DMS153 treated with DMSO at 0.1 percent for 48 hours (cell line): ENCODE measurements around the gene FOXQ1.
"Not testable (repeated sequence)": the region's sequence is repeated elsewhere in the genome, so short reads cannot be mapped to it uniquely, and the experiment has no call there.

Experiments
- DNase-seq: peaks from one replicate; lab custom pipeline; 2025; ENCODE audit not compliant: unreplicated experiment; lab: John Stamatoyannopoulos, UW

The FOXQ1 gene

GRCh38 chr6:1321738-1322137 is 9.8 kb downstream of the FOXQ1 start:
- no peak for DNase-seq

GRCh38 chr6:1322156-1322555 is 10.3 kb downstream of the FOXQ1 start:
- DNase-seq: no peak

- no peak for DNase-seq
Observed at GRCh38 chr6:1322696-1323219, 10.9 kb downstream of the FOXQ1 start.

- no peak for DNase-seq
Observed at GRCh38 chr6:1324936-1325335, 13.0 kb downstream of the FOXQ1 start.

GRCh38 chr6:1325461-1326309 is 13.8 kb downstream of the FOXQ1 start:
- no peak for DNase-seq

- DNase-seq: no peak
Observed at GRCh38 chr6:1326535-1327121, 14.7 kb downstream of the FOXQ1 start.

- no peak for DNase-seq
Observed at GRCh38 chr6:1327630-1328029, 15.7 kb downstream of the FOXQ1 start.

GRCh38 chr6:1328129-1328800 is 16.4 kb downstream of the FOXQ1 start:
- no peak for DNase-seq

- DNase-seq: no peak
Observed at GRCh38 chr6:1329708-1330107, 17.8 kb downstream of the FOXQ1 start.

GRCh38 chr6:1334684-1335083 is 22.8 kb downstream of the FOXQ1 start:
- no peak for DNase-seq

- no peak for DNase-seq
Observed at GRCh38 chr6:1335367-1336037, 23.6 kb downstream of the FOXQ1 start.

- DNase-seq: no peak
Observed at GRCh38 chr6:1336246-1336843, 24.4 kb downstream of the FOXQ1 start.

- no peak for DNase-seq
Observed at GRCh38 chr6:1337791-1338190, 25.9 kb downstream of the FOXQ1 start.

GRCh38 chr6:1346101-1346500 is 34.2 kb downstream of the FOXQ1 start:
- DNase-seq: no peak

- no peak for DNase-seq
Observed at GRCh38 chr6:1346558-1347091, 34.7 kb downstream of the FOXQ1 start.

- no peak for DNase-seq
Observed at GRCh38 chr6:1347161-1347560, 35.3 kb downstream of the FOXQ1 start.

GRCh38 chr6:1348675-1349074 is 36.8 kb downstream of the FOXQ1 start:
- DNase-seq: no peak

- DNase-seq: no peak
Observed at GRCh38 chr6:1349655-1350054, 37.8 kb downstream of the FOXQ1 start.

- no peak for DNase-seq
Observed at GRCh38 chr6:1351381-1352008, 39.6 kb downstream of the FOXQ1 start.

GRCh38 chr6:1355068-1355467 is 43.2 kb downstream of the FOXQ1 start:
- DNase-seq: not testable (repeated sequence)
